ENCODE measurements around the gene MRPL40.

The MRPL40 gene

DNA sequence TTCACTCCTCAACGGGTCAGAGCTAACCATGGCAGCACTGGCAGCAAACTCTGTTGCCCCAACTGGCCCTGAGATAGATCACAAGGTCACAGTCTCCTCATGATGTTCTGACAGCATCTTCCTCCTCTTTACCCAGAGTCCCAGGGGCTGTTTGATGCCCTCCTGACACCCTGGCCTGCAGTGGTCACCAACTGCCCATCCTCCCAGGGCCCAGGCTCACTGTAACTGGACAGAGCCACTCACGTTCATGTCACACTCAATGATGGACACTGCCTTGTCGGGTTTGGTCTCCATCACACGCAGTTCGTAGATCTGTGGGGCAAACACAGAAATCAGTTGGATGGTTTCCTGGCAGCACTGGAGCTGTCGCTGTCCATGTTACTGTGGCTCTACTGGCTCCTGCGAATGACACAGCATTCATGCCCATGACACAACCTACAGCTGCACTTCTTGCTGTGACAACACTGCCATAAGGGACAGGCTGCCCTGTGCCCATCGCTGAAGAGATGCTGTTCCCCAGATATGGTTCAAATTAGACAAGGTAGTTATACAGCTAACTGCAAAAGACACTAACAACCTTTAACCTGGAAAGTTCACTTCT is 25.6 kb downstream of the MRPL40 start:
- TF ChIP-seq, protein P1, sequence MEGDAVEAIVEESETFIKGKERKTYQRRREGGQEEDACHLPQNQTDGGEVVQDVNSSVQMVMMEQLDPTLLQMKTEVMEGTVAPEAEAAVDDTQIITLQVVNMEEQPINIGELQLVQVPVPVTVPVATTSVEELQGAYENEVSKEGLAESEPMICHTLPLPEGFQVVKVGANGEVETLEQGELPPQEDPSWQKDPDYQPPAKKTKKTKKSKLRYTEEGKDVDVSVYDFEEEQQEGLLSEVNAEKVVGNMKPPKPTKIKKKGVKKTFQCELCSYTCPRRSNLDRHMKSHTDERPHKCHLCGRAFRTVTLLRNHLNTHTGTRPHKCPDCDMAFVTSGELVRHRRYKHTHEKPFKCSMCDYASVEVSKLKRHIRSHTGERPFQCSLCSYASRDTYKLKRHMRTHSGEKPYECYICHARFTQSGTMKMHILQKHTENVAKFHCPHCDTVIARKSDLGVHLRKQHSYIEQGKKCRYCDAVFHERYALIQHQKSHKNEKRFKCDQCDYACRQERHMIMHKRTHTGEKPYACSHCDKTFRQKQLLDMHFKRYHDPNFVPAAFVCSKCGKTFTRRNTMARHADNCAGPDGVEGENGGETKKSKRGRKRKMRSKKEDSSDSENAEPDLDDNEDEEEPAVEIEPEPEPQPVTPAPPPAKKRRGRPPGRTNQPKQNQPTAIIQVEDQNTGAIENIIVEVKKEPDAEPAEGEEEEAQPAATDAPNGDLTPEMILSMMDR (conservative IDR thresholded peaks at IDR 0.05; ENCODE audit: control insufficient read depth, insufficient read depth, low read depth, low read length): no peak
- no peak overlapping the region for H3K4me3 ChIP-seq (ENCODE audit: control insufficient read depth, low read depth, low read length)

DNA sequence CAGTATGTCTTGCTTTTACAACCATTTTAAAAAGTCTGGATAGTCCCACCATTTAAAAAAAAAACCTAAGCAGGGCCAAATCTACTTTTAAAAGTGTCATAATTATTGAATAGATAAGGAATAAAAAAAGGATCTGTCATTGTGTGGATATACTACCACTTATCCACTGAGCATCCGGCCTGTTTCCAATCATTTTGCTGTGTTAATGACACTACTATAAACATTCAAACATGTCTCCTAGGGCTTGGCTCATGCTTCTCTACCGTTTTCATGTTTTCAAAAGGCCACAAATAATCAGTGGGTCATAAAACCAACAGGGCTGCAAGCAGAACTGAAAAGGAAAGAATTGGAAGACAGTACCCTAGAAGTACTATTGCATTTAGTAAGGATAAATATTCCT is 27.7 kb downstream of the MRPL40 start:
- TF ChIP-seq, protein P1 (conservative IDR thresholded peaks at IDR 0.05; ENCODE audit: control insufficient read depth, insufficient read depth, low read depth, low read length): no peak
- no peak for DNase-seq (ENCODE audit: low read depth)
- H3K4me3 ChIP-seq (ENCODE audit: control insufficient read depth, low read depth, low read length): no peak overlapping the region

More for the DNA sequence above, 25.6 kb downstream of the MRPL40 start:
- no peak for DNase-seq (ENCODE audit: low read depth)

- TF ChIP-seq, protein P1 (conservative IDR thresholded peaks at IDR 0.05; ENCODE audit: control insufficient read depth, insufficient read depth, low read depth, low read length): no peak
- no peak overlapping the region for H3K4me3 ChIP-seq (ENCODE audit: control insufficient read depth, low read depth, low read length)
- no peak for DNase-seq (ENCODE audit: low read depth)
Observed at GRCh38 chr22:19461506-19461905, 29.2 kb downstream of the MRPL40 start.

GRCh38 chr22:19463008-19463407 is 30.7 kb downstream of the MRPL40 start:
- TF ChIP-seq, protein P1 (conservative IDR thresholded peaks at IDR 0.05; ENCODE audit: control insufficient read depth, insufficient read depth, low read depth, low read length): no peak
- no peak for DNase-seq (ENCODE audit: low read depth)
- no peak overlapping the region for H3K4me3 ChIP-seq (ENCODE audit: control insufficient read depth, low read depth, low read length)

- TF ChIP-seq, protein P1 (conservative IDR thresholded peaks at IDR 0.05; ENCODE audit: control insufficient read depth, insufficient read depth, low read depth, low read length): no peak
- DNase-seq (ENCODE audit: low read depth): peak; percentile 28
- H3K4me3 ChIP-seq (ENCODE audit: control insufficient read depth, low read depth, low read length): no peak overlapping the region
Observed at GRCh38 chr22:19463491-19464469, 31.4 kb downstream of the MRPL40 start.

DNA sequence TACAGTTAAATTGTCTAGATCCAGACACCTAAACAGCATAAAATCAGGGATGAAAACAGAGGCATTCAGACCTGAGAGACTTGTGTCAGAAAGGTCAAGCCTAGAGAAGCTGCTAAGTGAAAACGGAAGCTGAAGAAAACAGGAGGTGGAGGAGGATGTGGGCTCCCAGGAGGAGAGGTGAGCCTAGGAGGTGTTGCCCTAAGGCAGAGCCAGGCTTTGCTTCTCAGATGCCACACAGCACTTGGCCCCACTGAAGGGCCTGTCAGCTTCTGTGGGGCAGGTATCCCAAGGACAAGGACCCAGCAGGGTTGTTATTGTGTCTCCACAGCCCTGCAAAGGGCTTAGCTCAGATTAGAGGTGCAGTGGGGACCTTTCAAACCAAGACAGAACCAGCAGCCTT is 32.2 kb downstream of the MRPL40 start:
- no peak overlapping the region for H3K4me3 ChIP-seq (ENCODE audit: control insufficient read depth, low read depth, low read length)
- TF ChIP-seq, protein P1 (conservative IDR thresholded peaks at IDR 0.05; ENCODE audit: control insufficient read depth, insufficient read depth, low read depth, low read length): no peak

More for the DNA sequence above, 32.2 kb downstream of the MRPL40 start:
- DNase-seq (ENCODE audit: low read depth): no peak

Data from fibroblast of mammary gland (primary cell).